ENCODE results near the gene PHKA2.
"Not testable (repeated sequence)": the region's sequence is repeated elsewhere in the genome, so short reads cannot be mapped to it uniquely, and the experiment has no call there.

PHKA2 gene

DNA sequence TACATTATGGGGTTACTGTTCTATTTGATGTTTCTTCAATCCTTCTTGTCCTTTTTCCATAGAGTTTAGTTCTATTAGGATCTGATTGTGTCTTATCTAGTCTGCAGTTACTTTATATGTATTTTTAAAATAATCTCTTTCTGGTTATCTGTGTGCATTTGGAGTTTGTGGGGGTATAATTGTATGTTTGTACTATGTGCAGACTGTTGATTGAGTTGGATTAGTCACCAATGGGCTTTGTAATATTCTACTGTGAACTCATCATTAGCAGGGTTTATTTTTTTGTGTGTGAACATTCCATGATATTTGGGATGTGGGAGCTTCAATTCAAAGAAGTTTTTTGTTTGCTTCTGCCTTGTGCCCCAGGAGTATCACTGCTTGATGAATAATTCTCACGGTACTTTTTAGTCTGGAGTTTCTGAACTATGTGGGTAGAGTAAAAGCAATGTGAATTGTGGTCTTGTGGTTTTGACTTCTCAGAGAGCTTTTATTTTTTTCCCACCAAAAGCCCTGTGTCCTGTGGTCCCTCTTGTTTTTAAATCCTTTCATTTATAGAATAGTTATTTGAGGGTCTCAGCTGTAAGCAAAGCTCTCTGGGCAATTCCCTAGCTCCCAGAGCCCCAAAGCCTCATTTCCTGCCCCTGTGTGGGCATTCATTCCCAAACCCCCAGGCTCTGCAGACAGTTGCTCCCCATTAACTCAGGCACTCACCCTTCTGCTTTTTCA is 127.8 kb downstream of the PHKA2 start:
- no peak for DNase-seq

DNA sequence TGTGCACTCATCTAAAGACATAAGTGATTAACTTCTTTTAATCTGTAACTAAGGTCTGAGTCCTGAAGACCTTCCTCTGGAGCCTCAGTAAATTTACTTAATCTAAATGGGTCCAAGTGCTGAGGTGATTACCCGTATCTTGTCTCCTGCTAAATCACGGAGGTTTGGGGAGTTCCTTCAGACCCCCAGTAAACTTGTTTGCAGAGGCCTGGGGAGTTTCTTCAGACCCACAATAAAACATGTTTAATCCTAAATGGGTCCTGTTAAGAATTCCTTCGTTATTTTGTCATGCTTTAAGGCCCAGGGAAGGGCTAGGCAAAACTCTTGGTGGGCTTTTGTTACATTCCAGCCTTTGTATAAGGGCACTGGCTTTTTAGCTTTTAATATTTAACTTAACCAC is 136.0 kb downstream of the PHKA2 start:
- not testable (repeated sequence) for DNase-seq

Measured in DMS79 (cell line).